ENCODE data around the gene C16orf46.

DNA sequence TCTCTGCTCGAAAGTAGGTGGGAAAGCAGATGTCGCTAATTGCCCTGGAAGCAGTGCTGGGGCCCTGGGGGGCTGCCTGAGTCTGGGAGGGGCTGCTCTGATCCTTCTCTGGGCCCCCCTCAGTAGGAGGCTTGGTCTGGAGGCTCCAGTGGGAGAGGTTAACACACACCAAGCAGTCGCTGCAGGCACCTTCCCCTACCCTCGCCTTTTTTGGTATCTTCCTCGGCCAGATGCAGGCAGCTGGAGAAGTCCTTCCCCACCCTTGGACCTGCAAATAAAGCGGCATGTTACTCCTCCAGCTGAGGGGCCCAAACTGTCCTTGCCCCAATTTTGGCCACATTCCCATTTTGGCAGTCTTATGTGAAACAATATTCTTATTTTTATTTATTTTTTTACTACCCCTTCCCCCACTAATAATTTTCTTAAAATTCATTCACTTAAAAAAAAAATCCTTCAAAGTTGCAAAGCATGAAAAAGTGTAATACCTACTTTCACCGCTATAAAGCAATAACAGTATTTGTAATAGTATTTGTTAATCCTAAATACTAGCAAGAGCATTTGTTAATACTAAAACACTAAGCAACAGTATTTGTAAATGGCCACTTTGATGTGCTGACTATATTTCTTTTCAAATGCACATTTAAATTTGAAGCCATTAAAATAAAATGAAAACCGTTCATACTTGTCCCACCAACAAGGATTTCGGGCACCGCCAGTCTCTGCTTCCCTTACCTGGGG lies 15.0 kb downstream of the C16orf46 start:
- TF ChIP-seq EZH2 (IDR thresholded peaks at IDR 0.05; ENCODE audit: borderline replicate concordance, insufficient read depth, low read length, poor library complexity, severe bottlenecking) (no peak), EP300 (conservative IDR thresholded peaks at IDR 0.05; ENCODE audit: poor library complexity, severe bottlenecking) (no peak), POLR2AphosphoS5 (IDR thresholded peaks at IDR 0.05) (no peak), TAF1 (IDR thresholded peaks at IDR 0.05; ENCODE audit: low read depth) (no peak), SMC3 (conservative IDR thresholded peaks at IDR 0.05; ENCODE audit: poor library complexity) (no peak)
- TF ChIP-seq, protein P1, sequence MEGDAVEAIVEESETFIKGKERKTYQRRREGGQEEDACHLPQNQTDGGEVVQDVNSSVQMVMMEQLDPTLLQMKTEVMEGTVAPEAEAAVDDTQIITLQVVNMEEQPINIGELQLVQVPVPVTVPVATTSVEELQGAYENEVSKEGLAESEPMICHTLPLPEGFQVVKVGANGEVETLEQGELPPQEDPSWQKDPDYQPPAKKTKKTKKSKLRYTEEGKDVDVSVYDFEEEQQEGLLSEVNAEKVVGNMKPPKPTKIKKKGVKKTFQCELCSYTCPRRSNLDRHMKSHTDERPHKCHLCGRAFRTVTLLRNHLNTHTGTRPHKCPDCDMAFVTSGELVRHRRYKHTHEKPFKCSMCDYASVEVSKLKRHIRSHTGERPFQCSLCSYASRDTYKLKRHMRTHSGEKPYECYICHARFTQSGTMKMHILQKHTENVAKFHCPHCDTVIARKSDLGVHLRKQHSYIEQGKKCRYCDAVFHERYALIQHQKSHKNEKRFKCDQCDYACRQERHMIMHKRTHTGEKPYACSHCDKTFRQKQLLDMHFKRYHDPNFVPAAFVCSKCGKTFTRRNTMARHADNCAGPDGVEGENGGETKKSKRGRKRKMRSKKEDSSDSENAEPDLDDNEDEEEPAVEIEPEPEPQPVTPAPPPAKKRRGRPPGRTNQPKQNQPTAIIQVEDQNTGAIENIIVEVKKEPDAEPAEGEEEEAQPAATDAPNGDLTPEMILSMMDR (IDR thresholded peaks at IDR 0.05; ENCODE audit: poor library complexity, severe bottlenecking) = no peak

Data from neural cell (in vitro differentiated cells).